Panc1 (cell line): ENCODE results near the gene CTDP1. TPM values are rescaled to one million over a fixed set of nuclear protein-coding genes. Genes with fewer than 3 reads are reported as not detected.

Source experiments
- ATAC-seq: fragments of 200-7000 bp; cut with Tn5 transposase; 2 replicates; pipeline ENCODE4 v1.9.1; 2020; ENCODE audit warnings: mild to moderate bottlenecking, moderate library complexity
- Bru-seq: library from RNA; stranded (reverse); fragments of 400-500 nt; gene quantifications from one replicate; lab custom pipeline; 2021; lab: Mats Ljungman, UMichigan
- BruChase-seq, 2 experiments: library from RNA; stranded (reverse); fragments of 400-500 nt; gene quantifications; one replicate each; lab custom pipeline; 2021; lab: Mats Ljungman, UMichigan
- BruUV-seq: library from RNA; stranded (reverse); fragments of 400-500 nt; replicated peaks from 2 replicates; lab custom pipeline; 2021; lab: Mats Ljungman, UMichigan
- CTCF ChIA-PET: fragments of 300-600 bp; sonication (Branson Sonifier 250); formaldehyde crosslinking; loops from one replicate; lab custom pipeline; 2022; ENCODE audit warnings: antibody characterized with exemption; lab: Charles Lee
- POLR2A ChIA-PET: fragments of 300-600 bp; sonication (Branson Sonifier 250); formaldehyde crosslinking; loops from one replicate; lab custom pipeline; 2022; ENCODE audit warnings: antibody characterized with exemption; lab: Charles Lee
- DNase-seq: peaks from one replicate; pipeline ENCODE4 v3.0.0-alpha.2; 2010; ENCODE audit warnings: low read depth, low spot score
- H3K27ac ChIP-seq: 2 replicates; pipeline ENCODE4 v1.5.1; 2011; ENCODE audit warnings: mild to moderate bottlenecking, low read length, inconsistent platforms
- H3K27me3 ChIP-seq: fragments of 200-500 bp; sonication (Bioruptor generic); 2 replicates; pipeline ENCODE4 v1.6.0; 2014; ENCODE audit warnings: low read length, inconsistent platforms; ENCODE audit not compliant: control insufficient read depth, insufficient read depth
- H3K36me3 ChIP-seq: fragments of 200-500 bp; sonication (Bioruptor generic); 2 replicates; pipeline ENCODE4 v1.5.1; 2014; ENCODE audit warnings: inconsistent platforms, mild to moderate bottlenecking, low read length, moderate library complexity; ENCODE audit not compliant: control insufficient read depth, insufficient read depth
- H3K4me1 ChIP-seq: 2 replicates; pipeline ENCODE4 v1.5.1; 2011; ENCODE audit warnings: inconsistent platforms, mild to moderate bottlenecking, low read length, moderate library complexity; ENCODE audit not compliant: control insufficient read depth, insufficient read depth
- H3K4me3 ChIP-seq, 2 experiments: 2 replicates each; pipeline ENCODE4 v1.5.1; 2011 to 2012; ENCODE audit warnings: low read depth in 2 of 2, low read length in 2 of 2, mild to moderate bottlenecking in 2 of 2, inconsistent platforms in 1 of 2, moderate library complexity in 1 of 2
- H3K9me3 ChIP-seq: fragments of 200-500 bp; sonication (Bioruptor generic); 2 replicates; pipeline ENCODE4 v1.5.1; 2014; ENCODE audit warnings: low read depth, mild to moderate bottlenecking, inconsistent platforms, low read length, moderate library complexity; ENCODE audit not compliant: control insufficient read depth, insufficient read depth
- POLR2AphosphoS5 ChIP-seq: IDR thresholded peaks from 2 replicates; pipeline ENCODE4 v1.6.1; 2012; ENCODE audit warnings: mild to moderate bottlenecking, low read depth, low read length, moderate library complexity
- SIN3A ChIP-seq: IDR thresholded peaks from 2 replicates; pipeline ENCODE4 v1.6.1; 2012; ENCODE audit warnings: low read depth, mild to moderate bottlenecking, low read length, moderate library complexity, borderline replicate concordance; ENCODE audit not compliant: insufficient read depth
- TCF7L2 ChIP-seq: IDR thresholded peaks from 2 replicates; pipeline ENCODE4 v1.6.1; 2011; ENCODE audit warnings: mild to moderate bottlenecking, low read depth, low read length, inconsistent platforms
- in situ Hi-C: cut with HindIII; loops from 2 replicates; pipeline ENCODE4 v1.10.0; 2016; ENCODE audit warnings: low sequenced_read_pairs, low pct_unique_long_range_greater_than_20kb
- intact Hi-C: fragments of 100-400 bp; cut with micrococcal nuclease; formaldehyde crosslinking; loops from one replicate; pipeline ENCODE4 v1.10.0; 2022; ENCODE audit not compliant: unreplicated experiment
- long read RNA-seq: library from polyadenylated mRNA; unstranded; transcript quantifications from one replicate; pipeline ENCODE4 v2.0.0, GENCODE V29; 2021; ENCODE audit not compliant: unreplicated experiment
- polyA plus RNA-seq: library from polyadenylated mRNA; unstranded; fragments of >200 nt; gene quantifications from one replicate; pipeline ENCODE4 v1.2.1, GENCODE V29; 2012; ENCODE audit warnings: missing spikeins; ENCODE audit not compliant: insufficient read length
- total RNA-seq: library from RNA; stranded (reverse); gene quantifications from one replicate; pipeline ENCODE4 v1.2.1, GENCODE V29; 2021; ENCODE audit not compliant: unreplicated experiment
- TF ChIP-seq, protein P1 (sequence below), 2 experiments: IDR thresholded peaks; 2 replicates each; pipeline ENCODE4 v1.6.1; 2011 to 2012; ENCODE audit warnings: low read depth in 2 of 2, control low read depth in 1 of 2, low read length in 1 of 2, mild to moderate bottlenecking in 1 of 2, moderate library complexity in 1 of 2; ENCODE audit not compliant: insufficient read depth in 1 of 2
- TF ChIP-seq, protein P2 (sequence below): fragments of 450-650 bp; IDR thresholded peaks from 2 replicates; pipeline ENCODE4 v1.5.1; 2017; ENCODE audit warnings: mild to moderate bottlenecking

CTDP1 gene, protein sequence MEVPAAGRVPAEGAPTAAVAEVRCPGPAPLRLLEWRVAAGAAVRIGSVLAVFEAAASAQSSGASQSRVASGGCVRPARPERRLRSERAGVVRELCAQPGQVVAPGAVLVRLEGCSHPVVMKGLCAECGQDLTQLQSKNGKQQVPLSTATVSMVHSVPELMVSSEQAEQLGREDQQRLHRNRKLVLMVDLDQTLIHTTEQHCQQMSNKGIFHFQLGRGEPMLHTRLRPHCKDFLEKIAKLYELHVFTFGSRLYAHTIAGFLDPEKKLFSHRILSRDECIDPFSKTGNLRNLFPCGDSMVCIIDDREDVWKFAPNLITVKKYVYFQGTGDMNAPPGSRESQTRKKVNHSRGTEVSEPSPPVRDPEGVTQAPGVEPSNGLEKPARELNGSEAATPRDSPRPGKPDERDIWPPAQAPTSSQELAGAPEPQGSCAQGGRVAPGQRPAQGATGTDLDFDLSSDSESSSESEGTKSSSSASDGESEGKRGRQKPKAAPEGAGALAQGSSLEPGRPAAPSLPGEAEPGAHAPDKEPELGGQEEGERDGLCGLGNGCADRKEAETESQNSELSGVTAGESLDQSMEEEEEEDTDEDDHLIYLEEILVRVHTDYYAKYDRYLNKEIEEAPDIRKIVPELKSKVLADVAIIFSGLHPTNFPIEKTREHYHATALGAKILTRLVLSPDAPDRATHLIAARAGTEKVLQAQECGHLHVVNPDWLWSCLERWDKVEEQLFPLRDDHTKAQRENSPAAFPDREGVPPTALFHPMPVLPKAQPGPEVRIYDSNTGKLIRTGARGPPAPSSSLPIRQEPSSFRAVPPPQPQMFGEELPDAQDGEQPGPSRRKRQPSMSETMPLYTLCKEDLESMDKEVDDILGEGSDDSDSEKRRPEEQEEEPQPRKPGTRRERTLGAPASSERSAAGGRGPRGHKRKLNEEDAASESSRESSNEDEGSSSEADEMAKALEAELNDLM
- total RNA-seq, result 52.8 TPM
- polyA plus RNA-seq, result 59.4 TPM
- Bru-seq, nascent RNA, result percentile 83 among the genes with signal in this experiment
- percentile 72 among the genes with signal in this experiment for BruChase-seq, experiment 1, labeled RNA remaining after a 2-hour chase
- percentile 68 among the genes with signal in this experiment for BruChase-seq, experiment 2, labeled RNA remaining after a 6-hour chase
- long read RNA-seq, full-length matches to known transcripts, result 125 of 179 reads
- long read RNA-seq, partial matches to known transcripts, result 34 of 179 reads
- long read RNA-seq, other reads (novel, unspliced or antisense), result 20 of 179 reads

DNA sequence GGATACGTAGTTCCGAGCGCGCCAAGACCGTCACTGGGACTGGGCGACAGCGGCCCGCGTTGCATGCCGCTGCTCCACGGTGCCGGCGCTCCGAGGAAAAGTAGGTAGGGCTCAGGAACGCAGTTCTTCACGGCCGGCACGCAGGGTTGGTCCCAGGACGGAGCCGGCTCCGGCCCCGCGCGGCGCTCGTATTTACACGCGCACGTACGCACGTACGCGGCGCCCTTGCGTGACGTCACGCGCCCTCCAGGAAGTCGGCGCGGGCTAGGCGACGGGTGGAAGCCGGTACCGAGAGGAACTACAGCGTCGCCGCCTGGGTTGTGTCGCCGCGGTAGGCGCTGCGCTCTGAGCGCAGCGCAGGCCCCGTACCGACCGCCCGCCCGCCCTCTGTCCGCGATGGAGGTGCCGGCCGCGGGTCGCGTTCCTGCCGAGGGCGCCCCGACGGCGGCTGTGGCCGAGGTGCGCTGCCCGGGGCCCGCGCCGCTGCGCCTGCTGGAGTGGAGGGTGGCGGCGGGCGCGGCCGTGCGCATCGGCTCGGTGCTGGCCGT is at the start of gene CTDP1:
CTDP1 (plus strand) TSS at position 252 of the 548 bp plus-strand sequence; CDS start at position 397, 145 bp downstream.
- ChIA-PET POLR2A (no interaction called here), CTCF (no interaction called here)
- ATAC-seq, result peak; percentile 90
- no peak for DNase-seq
- H3K27me3 ChIP-seq, result no peaks in the 10 kb centered on the region
- BruUV-seq, result no TSS peak
- H3K27ac ChIP-seq, result peak within 1 kb of the TSS; percentile 95
- peak within 1 kb of the TSS; percentile 69 to 84 for H3K4me3 ChIP-seq
- in situ Hi-C loops, result no loop called here
- TF ChIP-seq, protein P1, sequence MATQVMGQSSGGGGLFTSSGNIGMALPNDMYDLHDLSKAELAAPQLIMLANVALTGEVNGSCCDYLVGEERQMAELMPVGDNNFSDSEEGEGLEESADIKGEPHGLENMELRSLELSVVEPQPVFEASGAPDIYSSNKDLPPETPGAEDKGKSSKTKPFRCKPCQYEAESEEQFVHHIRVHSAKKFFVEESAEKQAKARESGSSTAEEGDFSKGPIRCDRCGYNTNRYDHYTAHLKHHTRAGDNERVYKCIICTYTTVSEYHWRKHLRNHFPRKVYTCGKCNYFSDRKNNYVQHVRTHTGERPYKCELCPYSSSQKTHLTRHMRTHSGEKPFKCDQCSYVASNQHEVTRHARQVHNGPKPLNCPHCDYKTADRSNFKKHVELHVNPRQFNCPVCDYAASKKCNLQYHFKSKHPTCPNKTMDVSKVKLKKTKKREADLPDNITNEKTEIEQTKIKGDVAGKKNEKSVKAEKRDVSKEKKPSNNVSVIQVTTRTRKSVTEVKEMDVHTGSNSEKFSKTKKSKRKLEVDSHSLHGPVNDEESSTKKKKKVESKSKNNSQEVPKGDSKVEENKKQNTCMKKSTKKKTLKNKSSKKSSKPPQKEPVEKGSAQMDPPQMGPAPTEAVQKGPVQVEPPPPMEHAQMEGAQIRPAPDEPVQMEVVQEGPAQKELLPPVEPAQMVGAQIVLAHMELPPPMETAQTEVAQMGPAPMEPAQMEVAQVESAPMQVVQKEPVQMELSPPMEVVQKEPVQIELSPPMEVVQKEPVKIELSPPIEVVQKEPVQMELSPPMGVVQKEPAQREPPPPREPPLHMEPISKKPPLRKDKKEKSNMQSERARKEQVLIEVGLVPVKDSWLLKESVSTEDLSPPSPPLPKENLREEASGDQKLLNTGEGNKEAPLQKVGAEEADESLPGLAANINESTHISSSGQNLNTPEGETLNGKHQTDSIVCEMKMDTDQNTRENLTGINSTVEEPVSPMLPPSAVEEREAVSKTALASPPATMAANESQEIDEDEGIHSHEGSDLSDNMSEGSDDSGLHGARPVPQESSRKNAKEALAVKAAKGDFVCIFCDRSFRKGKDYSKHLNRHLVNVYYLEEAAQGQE (IDR thresholded peaks at IDR 0.05; ENCODE audit: insufficient read depth in 1 of 2, low read depth in 2 of 2, low read length in 1 of 2), result peak in 1 of 2 experiments; percentile 0; a peak in 1 of 4 replicates
- TF ChIP-seq, protein P2, sequence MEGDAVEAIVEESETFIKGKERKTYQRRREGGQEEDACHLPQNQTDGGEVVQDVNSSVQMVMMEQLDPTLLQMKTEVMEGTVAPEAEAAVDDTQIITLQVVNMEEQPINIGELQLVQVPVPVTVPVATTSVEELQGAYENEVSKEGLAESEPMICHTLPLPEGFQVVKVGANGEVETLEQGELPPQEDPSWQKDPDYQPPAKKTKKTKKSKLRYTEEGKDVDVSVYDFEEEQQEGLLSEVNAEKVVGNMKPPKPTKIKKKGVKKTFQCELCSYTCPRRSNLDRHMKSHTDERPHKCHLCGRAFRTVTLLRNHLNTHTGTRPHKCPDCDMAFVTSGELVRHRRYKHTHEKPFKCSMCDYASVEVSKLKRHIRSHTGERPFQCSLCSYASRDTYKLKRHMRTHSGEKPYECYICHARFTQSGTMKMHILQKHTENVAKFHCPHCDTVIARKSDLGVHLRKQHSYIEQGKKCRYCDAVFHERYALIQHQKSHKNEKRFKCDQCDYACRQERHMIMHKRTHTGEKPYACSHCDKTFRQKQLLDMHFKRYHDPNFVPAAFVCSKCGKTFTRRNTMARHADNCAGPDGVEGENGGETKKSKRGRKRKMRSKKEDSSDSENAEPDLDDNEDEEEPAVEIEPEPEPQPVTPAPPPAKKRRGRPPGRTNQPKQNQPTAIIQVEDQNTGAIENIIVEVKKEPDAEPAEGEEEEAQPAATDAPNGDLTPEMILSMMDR, result no peak
- TF ChIP-seq SIN3A, result 0 out of 2 replicates have a peak, but pooled peaks have one; percentile 85
- H3K4me1 ChIP-seq, result peaks cover 21% of the 10 kb centered on the region
- intact Hi-C loops, result no loop called here
- H3K9me3 ChIP-seq, result no peaks in the 10 kb centered on the region
- H3K36me3 ChIP-seq, result peaks cover 5% of the 10 kb centered on the region

DNA sequence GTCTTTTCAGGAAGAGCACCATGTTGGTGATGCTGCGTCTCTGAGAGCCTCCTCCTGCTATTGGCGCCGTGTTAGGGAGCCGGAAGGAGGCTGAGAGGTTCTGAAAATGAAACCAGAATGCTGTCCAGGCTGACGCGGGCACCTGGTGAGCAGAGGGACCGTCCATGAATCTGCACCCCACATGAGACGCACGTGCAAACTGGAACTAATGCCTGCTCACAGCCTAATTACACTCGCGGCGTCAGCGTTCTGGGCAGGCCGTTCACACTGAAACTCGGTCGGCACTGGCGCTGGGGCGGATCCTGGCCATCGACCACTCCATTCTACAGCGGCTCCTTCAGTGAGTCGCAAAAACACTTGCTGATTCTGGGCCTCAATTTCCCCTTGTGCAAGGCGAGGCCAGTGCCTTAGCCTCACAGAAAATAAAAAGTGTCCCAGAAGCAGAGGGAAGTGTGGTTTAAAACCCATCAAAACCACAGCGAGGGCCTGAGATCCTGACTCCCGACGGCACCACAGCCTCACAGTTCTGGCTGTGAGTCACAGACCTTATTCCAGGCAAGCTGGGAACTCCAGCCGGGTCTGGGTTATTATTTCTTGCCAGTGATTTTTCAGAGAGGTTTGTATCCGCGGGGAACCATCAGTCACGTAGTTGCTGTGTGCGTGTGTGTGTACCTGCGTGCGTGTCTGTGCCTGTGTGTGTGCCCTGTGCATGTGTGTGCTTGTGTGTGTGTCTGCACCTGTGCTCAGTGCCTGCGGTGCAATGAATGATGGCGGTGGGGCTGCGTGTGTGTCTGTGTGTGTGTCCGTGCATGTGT is 49.1 kb upstream of the CTDP1 start:
- ATAC-seq (peak; percentile 29; the same call in 1 of the 2 replicates), DNase-seq (no peak)
- in situ Hi-C loops, result no loop called here
- Histone ChIP-seq H3K27ac (no peak overlapping the region), H3K27me3 (peaks cover 5% of the 10 kb centered on the region), H3K9me3 (no peaks in the 10 kb centered on the region), H3K4me1 (no peaks in the 10 kb centered on the region), H3K36me3 (no peaks in the 10 kb centered on the region), H3K4me3 (peak overlapping the region in 1 of 2 experiments; percentile 11; a peak in 1 of 4 replicates)
- intact Hi-C loops, result no loop called here
- CTCF ChIA-PET, result no interaction called here
- no TSS peak for BruUV-seq
- TF ChIP-seq, protein P2, result no peak
- TF ChIP-seq, protein P1 (IDR thresholded peaks at IDR 0.05; ENCODE audit: insufficient read depth in 1 of 2, low read depth in 2 of 2, low read length in 1 of 2), result no peak
- TF ChIP-seq TCF7L2 (no peak), SIN3A (no peak), POLR2AphosphoS5 (no peak)
- POLR2A ChIA-PET, result no interaction called here
